Stimulated activated CD8-positive, alpha-beta memory T cell treated with anti-CD3 and anti-CD28 coated beads, Interleukin-7, amount 100 ng/mL, for 1 hour (primary cell): Measurements from ENCODE around the gene PDZD11.
"Not testable (repeated sequence)": the region's sequence is repeated elsewhere in the genome, so short reads cannot be mapped to it uniquely, and the experiment has no call there.

Experiments
- DNase-seq, 2 donors: peaks; one replicate each; pipeline ENCODE4 v3.0.0-alpha.2; 2020; ENCODE audit warnings: low read depth in 2 of 2

PDZD11 gene

DNA sequence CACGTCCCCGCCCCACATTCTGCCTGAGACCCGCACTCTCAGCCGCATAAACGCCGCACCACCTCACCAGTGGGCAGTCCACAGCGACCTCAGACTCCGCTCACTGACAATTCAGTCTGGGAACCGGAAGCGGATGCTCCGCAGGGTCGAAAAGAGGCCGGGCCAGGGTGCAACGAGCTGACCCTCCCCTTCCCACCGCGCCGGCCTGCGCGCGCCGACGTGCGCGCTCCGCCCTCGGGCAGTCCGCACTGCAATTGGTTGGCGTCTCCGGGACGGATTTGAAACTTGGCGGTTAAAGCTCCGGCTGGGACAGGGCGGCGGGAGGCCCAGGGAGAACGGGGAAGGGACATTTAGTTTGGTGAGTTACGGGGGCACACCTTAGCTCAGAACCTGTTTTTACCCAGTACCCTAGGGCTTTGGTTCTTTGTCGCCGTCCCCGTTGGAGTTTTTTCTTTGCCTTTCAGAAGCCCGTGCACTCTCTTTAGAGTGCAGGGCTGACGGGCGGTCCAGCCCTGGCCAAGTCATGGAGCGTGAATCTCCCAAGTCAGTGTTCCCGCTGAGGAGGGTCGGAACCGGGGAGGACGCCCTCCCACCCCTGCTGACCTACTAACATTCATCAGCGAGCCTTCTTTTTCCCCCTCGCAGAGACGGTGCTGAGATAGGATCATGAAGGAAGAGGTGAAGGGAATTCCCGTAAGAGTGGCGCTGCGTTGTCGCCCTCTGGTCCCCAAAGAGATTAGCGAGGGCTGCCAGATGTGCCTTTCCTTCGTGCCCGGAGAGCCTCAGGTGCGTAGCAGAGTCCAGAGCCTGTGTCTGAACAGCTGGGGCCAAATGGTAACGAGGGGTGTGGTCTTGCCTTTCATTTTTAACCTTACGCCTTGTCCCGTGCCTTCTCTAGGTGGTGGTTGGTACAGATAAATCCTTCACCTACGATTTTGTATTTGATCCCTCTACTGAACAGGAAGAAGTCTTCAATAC is at the start of gene PDZD11, which contains the start of gene KIF4A:
Gene PDZD11 (minus strand): TSS at position 135 of the 978 bp plus-strand sequence. CDS start 586 bp downstream, outside the sequence.
Gene KIF4A (plus strand): TSS at position 312 of the 978 bp plus-strand sequence. CDS start 355 bp downstream, at position 667.
- peak; percentile 54 for DNase-seq

GRCh38 chrX:70338290-70338689 is 48.6 kb upstream of the PDZD11 start:
- no peak for DNase-seq

- no peak for DNase-seq
Measured at GRCh38 chrX:70336767-70337166, 47.0 kb upstream of the PDZD11 start.

DNA sequence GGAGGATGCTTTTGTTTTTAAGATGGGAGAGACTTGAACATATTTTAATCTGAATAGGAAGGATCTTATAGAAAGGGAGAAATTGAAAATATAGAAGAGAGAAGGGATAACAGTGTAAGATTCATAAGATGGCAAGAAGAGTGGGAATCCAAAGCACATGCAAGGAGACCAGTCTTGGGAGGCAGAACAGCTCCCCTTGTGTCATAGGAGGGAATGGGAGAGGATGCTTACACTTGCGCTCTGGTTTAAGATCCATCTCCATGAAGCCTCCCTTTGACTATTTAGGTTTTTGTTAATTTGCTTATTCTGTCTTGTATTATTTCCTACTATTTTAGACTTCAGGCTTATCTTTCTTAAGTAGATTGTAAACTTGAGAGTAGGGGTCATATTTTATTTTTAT is 42.9 kb upstream of the PDZD11 start:
- no peak for DNase-seq

GRCh38 chrX:70331161-70331560 is 41.4 kb upstream of the PDZD11 start:
- DNase-seq: no peak

DNA sequence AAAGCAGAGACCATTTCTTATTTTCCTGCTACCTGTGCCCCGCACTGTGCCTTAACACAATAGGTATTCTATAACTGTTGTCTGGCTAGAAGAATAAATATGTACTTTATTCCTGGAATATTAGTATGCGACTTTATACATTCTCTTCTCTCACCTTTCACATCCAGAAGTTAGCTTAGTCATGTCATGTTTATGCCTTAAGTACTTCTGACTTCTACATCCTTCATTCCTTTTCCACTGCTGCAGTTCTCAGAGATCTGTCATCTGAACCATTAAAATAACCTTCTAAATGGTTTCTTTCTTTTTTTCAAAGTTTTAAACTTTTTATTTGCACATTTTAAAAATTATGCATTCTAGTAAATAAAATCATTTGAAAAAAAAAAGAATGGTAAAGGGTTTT is 34.6 kb upstream of the PDZD11 start:
- no peak for DNase-seq

- not testable (repeated sequence) for DNase-seq
Measured at GRCh38 chrX:70323628-70324027, 33.9 kb upstream of the PDZD11 start.

GRCh38 chrX:70322784-70323183 is 33.1 kb upstream of the PDZD11 start:
- DNase-seq: no peak

GRCh38 chrX:70313503-70313902 is 23.8 kb upstream of the PDZD11 start:
- DNase-seq: no peak

- DNase-seq: no peak
Measured at GRCh38 chrX:70301716-70302115, 12.0 kb upstream of the PDZD11 start.

DNA sequence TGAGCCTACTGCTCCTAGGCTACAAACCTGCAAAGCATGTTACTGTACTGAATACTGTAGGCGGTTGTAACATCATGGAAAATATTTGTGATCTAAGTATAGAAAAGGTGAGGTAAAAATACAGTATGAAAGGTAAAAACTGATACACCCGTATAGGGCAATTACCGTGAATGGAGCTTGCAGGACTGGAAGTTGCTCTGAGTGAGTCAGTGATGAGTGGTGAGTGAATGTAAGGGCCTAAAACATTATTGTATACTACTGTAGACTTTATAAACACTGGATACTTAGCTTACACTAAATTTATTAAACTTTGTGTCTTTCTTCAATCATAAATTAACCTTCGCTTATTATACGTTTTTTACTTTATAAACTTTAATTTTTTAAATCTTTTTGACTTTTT is 3.9 kb upstream of the PDZD11 start:
- no peak for DNase-seq

DNA sequence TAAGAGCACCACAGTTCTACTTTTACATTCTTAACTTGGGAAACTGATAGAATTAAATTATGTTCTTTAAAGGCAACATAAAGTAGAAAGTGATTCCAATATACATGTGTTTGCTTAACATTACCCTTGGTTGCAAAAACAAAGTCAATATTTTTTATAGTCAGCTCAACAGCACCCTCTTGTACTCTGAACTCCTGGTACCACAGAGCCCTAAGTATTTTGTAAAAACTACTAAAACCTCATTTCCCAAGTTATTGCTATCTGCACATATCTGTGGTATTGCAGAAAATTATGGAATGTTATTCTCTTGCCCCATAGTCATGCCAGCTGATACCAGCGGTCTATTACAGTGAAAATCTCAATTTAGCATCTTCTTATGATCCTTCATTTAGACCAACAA is 3.1 kb upstream of the PDZD11 start:
- no peak for DNase-seq

- no peak for DNase-seq
Measured at GRCh38 chrX:70289168-70289792, 447 bp downstream of the PDZD11 start.

- no peak for DNase-seq
Measured at GRCh38 chrX:70281951-70282350, 7.8 kb downstream of the PDZD11 start, which contains the start of gene RAB41. Gene RAB41, plus strand, starts transcription at chrX:70282172. Its CDS starts 46 bp downstream, at chrX:70282218.

DNA sequence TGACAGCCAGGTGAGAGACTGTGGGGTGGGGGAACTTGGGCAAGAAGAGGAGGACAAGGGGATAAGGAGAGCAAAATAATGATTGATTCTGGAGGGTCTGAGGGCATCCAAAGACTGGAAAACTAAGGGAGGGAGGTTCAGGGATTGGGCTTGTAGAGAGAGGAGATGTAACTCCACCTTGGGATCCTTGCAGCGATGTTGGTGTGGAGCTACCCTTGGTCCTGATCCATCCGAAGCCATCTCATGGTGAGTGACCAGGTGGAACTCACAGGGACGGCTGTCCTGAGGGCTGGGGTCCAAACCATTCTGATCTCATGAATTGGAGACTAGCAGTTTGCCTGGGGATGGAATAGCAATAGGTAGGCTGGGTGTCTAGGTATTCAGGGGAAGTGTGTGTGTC is 9.2 kb downstream of the PDZD11 start:
- no peak for DNase-seq

- no peak for DNase-seq
Measured at GRCh38 chrX:70279081-70279480, 10.6 kb downstream of the PDZD11 start.

GRCh38 chrX:70274029-70274428 is 15.7 kb downstream of the PDZD11 start:
- not testable (repeated sequence) for DNase-seq

- DNase-seq: no peak
Measured at GRCh38 chrX:70268034-70268433, 21.7 kb downstream of the PDZD11 start, which contains the start of gene ARR3. Gene ARR3, plus strand, starts transcription at chrX:70268334. Its CDS starts 1,052 bp downstream, at chrX:70269386.

DNA sequence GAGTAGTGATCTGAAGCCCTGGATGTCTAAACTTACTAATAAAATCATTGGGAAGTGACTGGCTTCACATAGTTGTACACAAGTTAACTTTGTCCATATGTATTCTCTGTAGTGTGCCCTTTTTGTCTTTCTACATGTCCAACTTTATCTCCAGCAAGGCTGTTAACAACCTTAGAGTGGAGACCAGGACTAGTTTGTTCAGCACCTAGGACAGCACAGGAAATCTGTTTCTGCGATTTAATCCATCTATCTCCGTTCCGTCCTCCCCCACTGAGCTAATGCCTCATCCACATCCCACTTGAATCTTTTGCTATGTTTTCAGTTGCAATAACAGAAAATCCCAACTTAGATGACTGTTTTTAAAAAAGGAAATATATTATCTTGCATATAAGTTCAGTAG is 24.9 kb downstream of the PDZD11 start:
- DNase-seq: no peak

DNA sequence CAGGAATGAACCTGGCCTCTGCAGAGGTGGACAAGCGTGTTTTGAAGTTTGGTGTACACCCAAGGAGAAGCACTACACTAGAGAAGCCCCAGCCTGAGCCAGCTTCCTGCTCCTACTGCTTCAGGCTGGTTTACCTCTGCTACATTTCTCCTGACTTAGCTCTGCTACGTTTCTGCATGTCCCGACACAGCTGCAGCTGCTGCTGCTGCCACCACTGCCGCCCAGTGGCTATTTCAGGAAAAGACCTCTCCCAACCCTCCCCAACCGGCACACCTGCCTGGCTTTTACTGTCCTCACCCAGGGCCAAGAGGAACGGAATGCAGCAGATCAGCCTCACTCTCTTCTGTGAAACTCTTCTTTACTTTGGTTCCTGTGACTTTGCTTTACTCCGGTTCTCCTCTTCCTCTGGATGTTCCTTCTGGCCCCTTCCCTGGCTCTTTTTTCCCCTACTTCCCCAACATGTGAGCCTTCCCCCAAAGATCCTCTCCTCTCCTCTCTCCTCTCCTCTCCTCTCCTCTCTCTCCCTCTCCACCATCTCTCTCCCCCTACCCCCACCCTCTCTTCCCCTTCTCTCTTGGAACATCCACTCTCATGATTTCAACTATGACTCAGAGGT is 26.7 kb downstream of the PDZD11 start:
- DNase-seq: no peak

- DNase-seq: no peak
Measured at GRCh38 chrX:70260104-70260503, 29.6 kb downstream of the PDZD11 start, which contains the start of gene P2RY4. Gene P2RY4, minus strand, starts transcription at chrX:70260204. Its CDS starts 580 bp downstream, at chrX:70259624.
